HepG2 (cell line): ENCODE results near the gene TAL2. TPM values are rescaled to one million over a fixed set of nuclear protein-coding genes. Genes with fewer than 3 reads are reported as not detected.
A peak's percentile ranks its signal among the peaks of the same experiment; 100 is the strongest.

Experiments
- AGO1 ChIP-seq: fragments of 200-400 bp; formaldehyde crosslinking; IDR thresholded peaks from 2 replicates; pipeline ENCODE4 v1.6.1; 2017; ENCODE audit warnings: mild to moderate bottlenecking, low read depth, low read length, moderate library complexity; ENCODE audit not compliant: poor library complexity, severe bottlenecking
- CCDC6 ChIP-seq: sonication (generic); formaldehyde crosslinking; IDR thresholded peaks from 2 replicates; pipeline ENCODE4 v1.8.1; 2022; ENCODE audit warnings: mild to moderate bottlenecking, missing genetic modification reagents, moderate library complexity
- FOXM1 ChIP-seq: sonication (generic); formaldehyde crosslinking; IDR thresholded peaks from 2 replicates; pipeline ENCODE4 v1.5.0; 2020; ENCODE audit warnings: missing genetic modification reagents
- HDAC6 ChIP-seq: fragments of 200-600 bp; sonication (generic); IDR thresholded peaks from 2 replicates; pipeline ENCODE4 v1.7.0; 2017; ENCODE audit warnings: mild to moderate bottlenecking, antibody characterized with exemption, low read length, low read depth
- NONO ChIP-seq, 2 experiments: fragments of 450-650 bp in 1 of 2; sonication (generic) in 1 of 2; formaldehyde crosslinking in 1 of 2; IDR thresholded peaks in 1 of 2; conservative IDR thresholded peaks in 1 of 2; 2 replicates each; pipeline versions ENCODE4 v1.6.1 to v1.8.0; 2017 to 2022; ENCODE audit warnings: mild to moderate bottlenecking in 1 of 2, missing genetic modification reagents in 1 of 2, moderate library complexity in 1 of 2
- POLR2A ChIP-seq, 2 experiments: IDR thresholded peaks; 2 replicates each; pipeline ENCODE4 v1.6.1; 2011; ENCODE audit warnings: low read depth in 2 of 2, low read length in 2 of 2, mild to moderate bottlenecking in 1 of 2, moderate library complexity in 1 of 2; ENCODE audit not compliant: insufficient read depth in 1 of 2
- ZNF10 ChIP-seq: sonication (generic); formaldehyde crosslinking; IDR thresholded peaks from 2 replicates; pipeline ENCODE4 v1.4.0; 2020; ENCODE audit warnings: mild to moderate bottlenecking, low read depth, missing genetic modification reagents, borderline replicate concordance
- ZNF225 ChIP-seq: sonication (generic); formaldehyde crosslinking; IDR thresholded peaks from 2 replicates; pipeline ENCODE4 v1.4.0; 2020; ENCODE audit warnings: mild to moderate bottlenecking, missing genetic modification reagents
- ZNF547 ChIP-seq: sonication (generic); formaldehyde crosslinking; IDR thresholded peaks from 2 replicates; pipeline ENCODE4 v1.5.1; 2020; ENCODE audit warnings: mild to moderate bottlenecking, missing genetic modification reagents
- ZNF607 ChIP-seq: sonication (generic); formaldehyde crosslinking; IDR thresholded peaks from 2 replicates; pipeline ENCODE4 v1.5.1; 2020; ENCODE audit warnings: missing genetic modification reagents, mild to moderate bottlenecking, borderline replicate concordance
- ZNF7 ChIP-seq: IDR thresholded peaks from 2 replicates; pipeline ENCODE4 v1.6.1; 2016; ENCODE audit warnings: missing biosample characterization, missing genetic modification reagents
- ZSCAN9 ChIP-seq: IDR thresholded peaks from 2 replicates; pipeline ENCODE4 v1.6.1; 2016; ENCODE audit warnings: borderline replicate concordance
- polyA plus RNA-seq, 8 experiments: library from polyadenylated mRNA; depleted of rRNA in 3 of 8; stranded (reverse) in 7 of 8; unstranded in 1 of 8; fragments of >200 nt; fragmentation: Illumina TruSeq in 4 of 8; extraction: Trizol in 4 of 8; gene quantifications; 2 replicates each; pipeline versions ENCODE4 v1.2.1 to v1.2.3, GENCODE V29; 2011 to 2016; ENCODE audit warnings: low read depth in 4 of 8, missing spikeins in 1 of 8, mixed read lengths in 1 of 8; ENCODE audit not compliant: insufficient read depth in 1 of 8
- total RNA-seq, 5 experiments: library from RNA; depleted of rRNA; stranded (reverse); fragments of >200 nt; fragmentation: Illumina TruSeq; extraction: Trizol; gene quantifications; 2 replicates each; pipeline ENCODE4 v1.2.3, GENCODE V29; 2016; ENCODE audit warnings: low read depth in 1 of 5
- TF ChIP-seq, protein P1 (sequence below): sonication (generic); formaldehyde crosslinking; IDR thresholded peaks from 2 replicates; pipeline ENCODE4 v1.8.1; 2023; ENCODE audit warnings: mild to moderate bottlenecking, moderate library complexity, missing genetic modification reagents
- TF ChIP-seq, protein P2 (sequence below): sonication (generic); formaldehyde crosslinking; conservative IDR thresholded peaks from 2 replicates; pipeline ENCODE4 v1.8.0; 2022; ENCODE audit warnings: missing genetic modification reagents
- TF ChIP-seq, protein P3 (sequence below): sonication (generic); formaldehyde crosslinking; IDR thresholded peaks from 2 replicates; pipeline ENCODE4 v1.4.0; 2020; ENCODE audit warnings: mild to moderate bottlenecking, low read depth, missing genetic modification reagents
- TF ChIP-seq, protein P4 (sequence below): sonication (generic); formaldehyde crosslinking; IDR thresholded peaks from 2 replicates; pipeline ENCODE4 v1.4.0; 2020; ENCODE audit warnings: mild to moderate bottlenecking, low read depth, missing genetic modification reagents
- TF ChIP-seq, protein P5 (sequence below): sonication (generic); formaldehyde crosslinking; IDR thresholded peaks from 2 replicates; pipeline ENCODE4 v1.5.1; 2020; ENCODE audit warnings: missing genetic modification reagents, mild to moderate bottlenecking, borderline replicate concordance
- TF ChIP-seq, protein P6 (sequence below): IDR thresholded peaks from 2 replicates; pipeline ENCODE4 v1.6.1; 2012; ENCODE audit warnings: low read depth, low read length, improper control_type of control experiment
- TF ChIP-seq, protein P7 (sequence below): sonication (generic); formaldehyde crosslinking; IDR thresholded peaks from 2 replicates; pipeline ENCODE4 v1.5.0; 2020; ENCODE audit warnings: missing genetic modification reagents, mild to moderate bottlenecking, borderline replicate concordance

TAL2 gene
- total and polyA plus RNA-seq, 2 of the 13 experiments (the other 11 are each of a cell fraction or from before 2014, with no cell fraction given): 0.22 TPM; not detected in 1

DNA sequence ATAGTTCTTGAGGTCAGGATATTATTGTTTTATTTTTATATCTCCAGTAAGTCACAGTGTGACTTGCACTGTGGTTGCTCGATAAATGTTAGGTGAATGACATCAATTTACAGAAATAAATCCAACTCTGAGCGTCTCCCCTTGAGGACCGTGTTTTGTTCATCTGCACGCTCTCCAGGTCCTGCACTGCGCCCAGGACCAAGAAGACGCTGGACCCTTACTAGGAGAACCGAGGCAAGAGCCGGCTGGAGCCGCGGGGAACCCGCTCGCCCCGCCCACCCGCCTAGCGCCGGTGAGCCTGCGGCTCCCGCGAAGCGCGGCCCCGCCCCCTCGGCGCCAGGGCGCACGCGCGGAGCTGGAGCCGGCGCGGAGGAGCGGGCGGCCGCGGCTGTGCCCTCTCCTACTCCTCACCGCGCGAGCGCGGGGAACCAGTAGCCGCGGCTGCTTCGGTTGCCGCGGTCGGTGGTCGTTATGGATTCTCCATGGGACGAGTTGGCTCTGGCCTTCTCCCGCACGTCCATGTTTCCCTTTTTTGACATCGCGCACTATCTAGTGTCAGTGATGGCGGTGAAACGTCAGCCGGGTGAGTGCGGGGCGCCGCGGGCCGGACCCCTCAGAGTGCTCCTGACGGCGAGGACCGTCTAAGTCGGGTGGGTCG is 32.1 kb downstream of the TAL2 start, which contains the start of gene TMEM38B (continued):
- TF ChIP-seq, protein P1, sequence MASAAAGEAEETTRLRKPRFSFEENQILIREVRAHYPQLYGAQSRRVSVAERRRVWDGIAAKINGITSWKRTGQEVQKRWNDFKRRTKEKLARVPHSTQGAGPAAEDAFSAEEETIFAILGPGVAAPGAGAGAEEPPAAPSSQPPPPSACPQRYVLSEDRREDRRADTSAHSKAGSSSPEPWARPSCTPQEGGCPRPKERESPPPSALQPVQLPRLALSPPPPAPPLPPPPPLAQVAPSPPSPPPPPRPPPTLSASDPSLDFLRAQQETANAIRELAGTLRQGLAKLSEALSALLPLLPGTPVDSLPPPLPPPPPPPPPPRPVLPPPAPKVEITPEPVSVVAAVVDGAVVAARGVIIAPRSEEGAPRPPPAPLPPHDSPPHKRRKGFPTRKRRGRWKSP (CRISPR knock-in tag): no peak; the same call in 1 of the 2 replicates
- TF ChIP-seq ZNF10 (CRISPR knock-in tag) (no peak), POLR2A (IDR thresholded peaks at IDR 0.05; ENCODE audit: insufficient read depth in 1 of 2, low read depth in 2 of 2, low read length in 2 of 2) (peak; percentile 55 to 74; a peak in 3 of 4 replicates), NONO (IDR thresholded peaks at IDR 0.05) (no peak), NONO (CRISPR knock-in tag; conservative IDR thresholded peaks at IDR 0.05) (no peak), ZNF607 (no peak), CCDC6 (CRISPR knock-in tag) (0 out of 2 replicates have a peak, but pooled peaks have one; percentile 14), HDAC6 (no peak), AGO1 (no peak), ZNF225 (no peak), ZSCAN9 (CRISPR knock-in tag) (peak; percentile 40; the same call in 1 of the 2 replicates), ZNF7 (CRISPR knock-in tag) (no peak), ZNF547 (CRISPR knock-in tag) (no peak), FOXM1 (CRISPR knock-in tag) (no peak)
- TF ChIP-seq, protein P2, sequence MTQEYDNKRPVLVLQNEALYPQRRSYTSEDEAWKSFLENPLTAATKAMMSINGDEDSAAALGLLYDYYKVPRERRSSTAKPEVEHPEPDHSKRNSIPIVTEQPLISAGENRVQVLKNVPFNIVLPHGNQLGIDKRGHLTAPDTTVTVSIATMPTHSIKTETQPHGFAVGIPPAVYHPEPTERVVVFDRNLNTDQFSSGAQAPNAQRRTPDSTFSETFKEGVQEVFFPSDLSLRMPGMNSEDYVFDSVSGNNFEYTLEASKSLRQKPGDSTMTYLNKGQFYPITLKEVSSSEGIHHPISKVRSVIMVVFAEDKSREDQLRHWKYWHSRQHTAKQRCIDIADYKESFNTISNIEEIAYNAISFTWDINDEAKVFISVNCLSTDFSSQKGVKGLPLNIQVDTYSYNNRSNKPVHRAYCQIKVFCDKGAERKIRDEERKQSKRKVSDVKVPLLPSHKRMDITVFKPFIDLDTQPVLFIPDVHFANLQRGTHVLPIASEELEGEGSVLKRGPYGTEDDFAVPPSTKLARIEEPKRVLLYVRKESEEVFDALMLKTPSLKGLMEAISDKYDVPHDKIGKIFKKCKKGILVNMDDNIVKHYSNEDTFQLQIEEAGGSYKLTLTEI: no peak
- TF ChIP-seq, protein P3, sequence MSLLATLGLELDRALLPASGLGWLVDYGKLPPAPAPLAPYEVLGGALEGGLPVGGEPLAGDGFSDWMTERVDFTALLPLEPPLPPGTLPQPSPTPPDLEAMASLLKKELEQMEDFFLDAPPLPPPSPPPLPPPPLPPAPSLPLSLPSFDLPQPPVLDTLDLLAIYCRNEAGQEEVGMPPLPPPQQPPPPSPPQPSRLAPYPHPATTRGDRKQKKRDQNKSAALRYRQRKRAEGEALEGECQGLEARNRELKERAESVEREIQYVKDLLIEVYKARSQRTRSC (CRISPR knock-in tag): no peak
- TF ChIP-seq, protein P4, sequence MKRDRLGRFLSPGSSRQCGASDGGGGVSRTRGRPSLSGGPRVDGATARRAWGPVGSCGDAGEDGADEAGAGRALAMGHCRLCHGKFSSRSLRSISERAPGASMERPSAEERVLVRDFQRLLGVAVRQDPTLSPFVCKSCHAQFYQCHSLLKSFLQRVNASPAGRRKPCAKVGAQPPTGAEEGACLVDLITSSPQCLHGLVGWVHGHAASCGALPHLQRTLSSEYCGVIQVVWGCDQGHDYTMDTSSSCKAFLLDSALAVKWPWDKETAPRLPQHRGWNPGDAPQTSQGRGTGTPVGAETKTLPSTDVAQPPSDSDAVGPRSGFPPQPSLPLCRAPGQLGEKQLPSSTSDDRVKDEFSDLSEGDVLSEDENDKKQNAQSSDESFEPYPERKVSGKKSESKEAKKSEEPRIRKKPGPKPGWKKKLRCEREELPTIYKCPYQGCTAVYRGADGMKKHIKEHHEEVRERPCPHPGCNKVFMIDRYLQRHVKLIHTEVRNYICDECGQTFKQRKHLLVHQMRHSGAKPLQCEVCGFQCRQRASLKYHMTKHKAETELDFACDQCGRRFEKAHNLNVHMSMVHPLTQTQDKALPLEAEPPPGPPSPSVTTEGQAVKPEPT: no peak
- TF ChIP-seq, protein P5, sequence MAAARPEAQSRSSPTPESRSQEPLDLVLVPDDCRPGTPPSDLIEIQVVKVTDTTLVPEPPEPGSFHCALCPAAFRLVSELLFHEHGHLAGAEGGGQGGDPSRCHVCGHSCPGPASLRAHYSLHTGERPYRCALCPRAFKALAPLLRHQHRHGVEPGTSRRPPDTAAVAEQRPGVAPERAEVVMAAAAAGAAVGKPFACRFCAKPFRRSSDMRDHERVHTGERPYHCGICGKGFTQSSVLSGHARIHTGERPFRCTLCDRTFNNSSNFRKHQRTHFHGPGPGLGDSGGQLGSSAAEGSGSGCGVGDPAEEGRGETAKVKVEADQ (CRISPR knock-in tag): no peak
- TF ChIP-seq, protein P6, sequence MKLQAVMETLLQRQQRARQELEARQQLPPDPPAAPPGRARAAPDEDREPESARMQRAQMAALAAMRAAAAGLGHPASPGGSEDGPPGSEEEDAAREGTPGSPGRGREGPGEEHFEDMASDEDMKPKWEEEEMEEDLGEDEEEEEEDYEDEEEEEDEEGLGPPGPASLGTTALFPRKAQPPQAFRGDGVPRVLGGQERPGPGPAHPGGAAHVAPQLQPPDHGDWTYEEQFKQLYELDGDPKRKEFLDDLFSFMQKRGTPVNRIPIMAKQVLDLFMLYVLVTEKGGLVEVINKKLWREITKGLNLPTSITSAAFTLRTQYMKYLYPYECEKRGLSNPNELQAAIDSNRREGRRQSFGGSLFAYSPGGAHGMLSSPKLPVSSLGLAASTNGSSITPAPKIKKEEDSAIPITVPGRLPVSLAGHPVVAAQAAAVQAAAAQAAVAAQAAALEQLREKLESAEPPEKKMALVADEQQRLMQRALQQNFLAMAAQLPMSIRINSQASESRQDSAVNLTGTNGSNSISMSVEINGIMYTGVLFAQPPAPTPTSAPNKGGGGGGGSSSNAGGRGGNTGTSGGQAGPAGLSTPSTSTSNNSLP: no peak
- TF ChIP-seq, protein P7, sequence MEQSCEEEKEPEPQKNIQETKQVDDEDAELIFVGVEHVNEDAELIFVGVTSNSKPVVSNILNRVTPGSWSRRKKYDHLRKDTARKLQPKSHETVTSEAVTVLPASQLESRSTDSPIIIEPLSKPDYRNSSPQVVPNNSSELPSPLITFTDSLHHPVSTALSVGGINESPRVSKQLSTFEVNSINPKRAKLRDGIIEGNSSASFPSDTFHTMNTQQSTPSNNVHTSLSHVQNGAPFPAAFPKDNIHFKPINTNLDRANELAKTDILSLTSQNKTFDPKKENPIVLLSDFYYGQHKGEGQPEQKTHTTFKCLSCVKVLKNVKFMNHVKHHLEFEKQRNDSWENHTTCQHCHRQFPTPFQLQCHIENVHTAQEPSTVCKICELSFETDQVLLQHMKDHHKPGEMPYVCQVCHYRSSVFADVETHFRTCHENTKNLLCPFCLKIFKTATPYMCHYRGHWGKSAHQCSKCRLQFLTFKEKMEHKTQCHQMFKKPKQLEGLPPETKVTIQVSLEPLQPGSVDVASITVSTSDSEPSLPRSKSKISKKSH (CRISPR knock-in tag): no peak
